HG02840 (cell line): ENCODE results near the gene CEP112.

Experiments
- ATAC-seq: cut with Tn5 transposase; IDR thresholded peaks from one replicate; pipeline ENCODE4 v1.9.1; 2021; ENCODE audit warnings: mild to moderate bottlenecking, moderate library complexity, moderate number of reproducible peaks; ENCODE audit not compliant: unreplicated experiment, low FRiP score

The CEP112 gene

GRCh38 chr17:65901394-65901793 is 290.5 kb downstream of the CEP112 start:
- no peak for ATAC-seq

DNA sequence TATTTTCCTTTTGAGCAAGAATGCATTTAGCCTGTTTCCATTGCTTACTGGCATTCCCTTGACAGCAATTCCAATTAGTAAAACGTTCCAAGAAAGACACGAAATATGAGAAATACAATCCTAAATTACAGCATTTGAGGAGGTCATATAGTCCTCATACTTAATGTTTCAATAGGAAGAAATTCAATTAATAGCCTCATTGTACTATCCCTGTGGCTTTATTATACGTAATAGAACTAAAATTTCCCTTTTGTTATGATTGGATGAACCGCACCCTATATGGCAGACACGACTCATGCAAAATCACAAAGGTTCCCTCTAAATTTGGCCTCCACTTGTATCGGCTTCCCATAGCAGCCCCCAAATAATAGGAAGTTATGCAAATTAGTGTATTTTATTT is 291.7 kb downstream of the CEP112 start:
- ATAC-seq = no peak

DNA sequence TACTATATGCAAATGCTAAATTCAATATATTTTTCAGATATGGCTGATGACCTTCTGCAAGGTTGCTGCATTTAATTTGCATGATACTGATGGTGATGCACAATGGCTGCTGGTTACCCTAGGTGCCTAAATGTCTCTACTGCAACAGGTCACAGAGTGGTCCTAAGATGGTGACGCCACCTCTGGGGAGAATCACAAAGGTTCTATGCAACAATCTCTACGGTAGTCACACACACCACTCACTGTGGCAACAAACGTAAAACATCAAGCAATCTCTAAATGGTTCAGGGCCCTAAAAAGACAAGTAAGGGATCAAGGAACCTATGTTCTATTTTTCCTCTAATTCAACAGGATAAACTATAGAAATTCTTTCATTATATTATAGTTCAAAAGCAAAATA is 293.3 kb downstream of the CEP112 start:
- ATAC-seq = no peak

- ATAC-seq = no peak
Measured at GRCh38 chr17:65896889-65897288, 295.0 kb downstream of the CEP112 start.

- ATAC-seq = no peak
Measured at GRCh38 chr17:65895969-65896368, 296.0 kb downstream of the CEP112 start.

GRCh38 chr17:65893692-65894279 is 298.1 kb downstream of the CEP112 start:
- no peak for ATAC-seq

DNA sequence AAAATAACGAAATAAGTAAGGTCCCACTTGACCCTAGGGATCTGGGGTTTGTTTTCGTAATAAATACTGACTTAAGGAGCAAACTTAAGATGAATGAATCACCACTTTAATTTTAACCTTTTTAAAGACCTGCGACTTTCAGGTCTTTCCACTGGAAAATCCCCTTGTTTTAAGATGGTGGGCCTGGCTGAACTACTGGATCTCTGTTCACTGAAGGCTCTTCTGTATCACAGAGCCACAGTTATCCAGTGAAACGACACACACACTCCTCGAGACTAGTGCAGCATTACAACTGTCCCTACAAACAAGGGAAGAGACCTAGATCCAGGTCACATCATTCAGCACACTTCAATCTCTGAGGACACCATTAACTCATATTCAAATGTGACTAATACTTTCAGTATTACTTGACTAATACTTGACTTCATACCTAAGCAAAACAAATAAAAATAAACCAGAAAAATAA is 299.0 kb downstream of the CEP112 start:
- no peak for ATAC-seq

DNA sequence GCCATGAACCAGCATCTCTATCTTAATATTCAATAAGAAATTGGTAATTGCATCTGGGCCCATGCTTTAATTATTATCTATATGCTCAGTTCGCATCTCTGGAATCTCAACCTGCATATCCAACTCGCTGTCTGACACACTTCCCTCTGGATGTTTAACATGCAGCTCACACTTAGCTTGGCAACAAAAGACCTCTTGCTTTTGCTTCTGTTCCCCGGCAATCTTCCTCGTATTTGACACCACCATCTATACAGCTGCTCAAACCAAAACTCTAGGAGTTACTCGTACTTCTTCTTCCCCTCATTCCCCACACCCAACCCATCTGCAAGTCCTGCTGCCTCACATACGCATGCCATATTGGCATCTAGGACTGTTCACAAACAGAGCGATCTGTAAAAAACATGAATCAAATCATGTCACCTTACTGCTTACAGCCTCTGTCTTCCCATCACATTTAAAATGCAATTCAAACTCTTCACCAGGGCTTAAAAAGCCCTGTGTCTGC is 300.6 kb downstream of the CEP112 start:
- no peak for ATAC-seq

DNA sequence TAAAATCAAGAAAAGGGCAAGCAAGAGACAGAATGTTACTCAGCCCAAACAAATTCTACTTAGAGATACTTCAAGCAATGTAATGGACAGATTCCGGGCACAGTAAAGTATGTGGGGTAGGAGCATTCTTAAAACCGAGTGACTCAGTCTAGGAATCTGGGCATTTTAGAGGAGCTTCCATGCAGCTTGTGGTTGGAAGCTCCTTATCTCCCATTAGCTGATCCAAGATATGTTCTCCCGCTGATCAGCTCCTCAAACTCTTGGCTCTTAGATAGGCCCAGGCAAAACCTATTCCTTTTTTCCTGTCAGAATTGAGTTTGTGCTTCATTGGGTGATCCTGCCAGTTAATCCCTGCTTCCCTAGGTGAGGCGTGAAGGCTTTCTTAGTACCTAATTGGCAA is 303.3 kb downstream of the CEP112 start:
- ATAC-seq = no peak

- ATAC-seq = no peak
Measured at GRCh38 chr17:65886315-65887245, 305.4 kb downstream of the CEP112 start.

GRCh38 chr17:65885541-65886312 is 306.2 kb downstream of the CEP112 start:
- ATAC-seq = no peak

DNA sequence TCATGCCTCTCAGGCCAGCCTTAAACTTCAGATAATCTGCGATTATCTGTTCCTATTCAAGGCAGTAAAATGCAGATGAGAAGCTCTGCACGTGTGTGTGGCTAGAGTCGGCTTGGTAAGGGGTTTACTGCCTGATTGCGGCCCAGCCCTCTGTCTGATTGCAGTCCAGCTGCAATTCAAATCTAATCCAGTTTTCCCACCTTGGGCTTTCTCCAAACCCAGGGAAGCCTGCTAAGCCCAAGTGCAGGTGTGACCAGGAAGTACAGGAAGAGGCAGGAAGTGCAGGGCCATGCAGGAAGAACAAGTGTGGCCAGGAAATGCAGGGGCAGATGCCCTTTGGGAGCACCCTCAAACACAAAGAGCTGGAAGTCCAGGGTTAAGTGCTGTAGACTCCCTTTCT is 314.9 kb downstream of the CEP112 start:
- ATAC-seq = no peak

DNA sequence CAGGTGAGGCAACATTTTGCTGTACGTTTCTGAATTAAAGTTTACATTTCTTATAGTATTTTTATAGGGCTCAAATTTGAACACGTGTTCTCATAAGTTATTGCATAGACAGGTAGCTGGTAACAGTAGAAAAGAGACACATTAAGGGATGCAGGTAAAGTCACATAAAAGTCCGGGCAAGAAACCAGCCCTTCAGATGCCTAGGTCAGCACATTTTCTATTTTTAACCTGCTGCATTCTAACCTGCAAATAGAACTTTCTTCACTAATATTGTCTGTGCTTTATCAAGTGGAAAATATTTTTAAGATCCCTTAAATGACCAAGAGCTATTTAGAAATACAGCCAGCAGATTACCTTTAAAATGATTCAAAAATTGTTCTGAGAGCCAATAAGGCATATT is 323.1 kb downstream of the CEP112 start:
- ATAC-seq = no peak

- no peak for ATAC-seq
Measured at GRCh38 chr17:65867014-65867413, 324.9 kb downstream of the CEP112 start.

DNA sequence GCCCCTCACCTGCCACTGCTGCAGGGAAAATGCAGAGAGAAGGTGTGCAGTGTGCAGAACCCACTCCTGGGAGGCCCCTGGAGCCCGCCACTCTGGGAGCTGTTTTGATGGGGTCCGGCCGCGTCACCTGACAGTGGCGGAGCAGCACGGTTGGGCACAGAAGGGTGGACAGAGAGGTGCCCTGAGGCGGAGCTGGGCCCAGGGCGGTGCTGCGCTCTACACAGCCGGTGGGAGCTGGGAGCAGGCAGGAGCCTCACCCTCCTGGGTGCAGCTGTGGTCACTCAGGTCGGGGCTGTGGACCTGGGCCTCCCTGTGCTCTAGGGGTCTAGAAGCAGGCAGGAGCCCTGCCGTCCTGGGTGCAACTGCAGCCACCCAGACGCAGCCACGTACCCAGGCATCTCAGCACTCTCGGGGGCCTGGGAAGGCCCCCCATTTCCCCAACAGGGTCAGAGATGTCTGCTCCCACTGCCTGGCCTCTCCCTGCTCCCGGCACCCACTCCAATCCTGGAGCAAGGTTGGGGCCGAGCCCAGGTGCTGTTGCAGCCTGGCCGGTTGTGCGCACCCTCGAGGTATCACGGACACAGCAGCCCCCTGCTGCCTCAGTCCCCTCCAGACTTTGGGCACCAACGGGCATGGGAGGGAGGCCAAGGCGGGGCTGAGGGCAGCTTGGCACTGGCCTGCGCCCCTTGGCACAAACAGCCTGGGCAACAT is 326.1 kb downstream of the CEP112 start:
- ATAC-seq = no peak

DNA sequence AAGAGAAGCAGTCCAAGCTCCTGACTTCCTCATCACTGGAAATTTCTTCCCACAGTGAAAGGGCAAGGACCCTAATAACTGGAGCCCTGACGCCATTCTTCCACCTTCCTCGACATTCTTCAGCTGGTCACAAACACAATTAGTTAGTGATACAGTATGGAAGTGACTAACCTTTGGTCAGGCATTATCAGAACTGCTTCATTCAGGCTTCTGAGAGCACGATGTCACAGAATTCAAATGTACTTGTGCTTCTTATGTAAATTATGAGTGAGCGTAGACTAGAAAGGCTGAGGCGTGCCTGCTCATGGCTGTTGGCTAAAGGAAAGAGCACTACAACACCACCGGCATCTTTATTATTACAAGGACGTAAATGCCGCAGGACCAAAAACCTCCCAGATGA is 327.5 kb downstream of the CEP112 start:
- no peak for ATAC-seq

DNA sequence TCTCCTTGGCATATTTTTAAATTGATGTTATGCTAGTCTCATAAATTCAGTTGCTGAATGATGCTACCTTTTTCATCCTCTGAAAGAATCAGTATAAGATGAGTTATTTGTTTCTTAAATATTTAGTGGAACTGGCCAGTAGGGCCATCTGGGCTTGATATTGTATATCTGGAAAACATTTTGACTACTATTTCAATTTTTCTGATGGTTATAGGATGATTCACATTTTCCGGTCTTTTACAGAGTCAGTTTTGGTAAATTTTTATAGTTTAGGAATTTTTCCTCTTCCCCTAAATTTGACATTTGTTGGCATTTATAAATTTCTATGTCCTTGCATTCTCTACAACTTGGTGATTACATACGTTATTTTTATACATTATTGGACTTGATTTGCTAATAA is 334.2 kb downstream of the CEP112 start:
- no peak for ATAC-seq

DNA sequence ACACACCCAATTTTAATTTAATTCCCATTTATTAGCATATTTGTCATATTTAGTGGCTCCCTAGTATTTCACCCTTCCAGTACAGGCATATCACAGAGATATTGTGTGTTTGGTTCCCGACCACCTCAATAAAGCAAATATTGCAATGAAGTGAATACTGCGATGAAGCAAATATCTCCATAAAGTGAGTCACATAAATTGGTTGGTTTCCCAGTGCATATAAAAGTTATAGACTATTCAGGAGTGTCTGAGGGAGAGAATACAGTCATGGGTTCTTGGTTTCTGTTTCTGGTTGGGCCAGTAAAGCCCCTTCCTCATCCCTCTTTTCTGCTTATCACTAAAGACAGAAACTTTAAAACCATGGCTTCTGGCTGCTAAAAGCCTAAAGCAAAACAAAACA is 335.1 kb downstream of the CEP112 start:
- ATAC-seq = no peak

DNA sequence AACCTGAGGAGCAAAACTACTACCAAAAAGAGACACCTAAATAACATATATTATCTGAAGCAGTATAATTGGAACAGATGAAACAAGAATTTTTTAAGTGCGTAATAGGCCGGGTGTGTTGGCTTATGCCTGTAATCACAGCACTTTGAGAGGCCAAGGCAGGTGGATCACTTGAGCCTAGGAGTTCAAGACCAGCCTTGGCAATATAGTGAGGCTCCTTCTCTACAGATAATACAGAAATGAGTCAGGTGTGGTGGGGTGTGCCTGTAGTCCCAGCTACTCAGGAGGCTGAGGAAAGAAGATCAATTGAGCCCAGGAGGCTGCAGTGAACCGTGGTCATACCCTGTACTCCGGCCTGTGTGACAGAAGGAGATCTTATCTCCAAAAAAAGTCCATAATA is 336.3 kb downstream of the CEP112 start:
- ATAC-seq = no peak

GRCh38 chr17:65855245-65855644 is 336.7 kb downstream of the CEP112 start:
- no peak for ATAC-seq
